Esophagus squamous epithelium (tissue), 5 donors: ENCODE results near the gene CXorf65. TPM values are rescaled to one million over a fixed set of nuclear protein-coding genes. Genes with fewer than 3 reads are reported as not detected.

Experiments
- DNase-seq: peaks from one replicate; lab custom pipeline; 2025; lab: John Stamatoyannopoulos, UW
- H3K27ac ChIP-seq, 4 donors: fragments of 200-600 bp; sonication (generic); one replicate each; pipeline ENCODE4 v1.5.1; 2016 to 2019; ENCODE audit warnings: mild to moderate bottlenecking in 1 of 4
- H3K27me3 ChIP-seq, 4 donors: fragments of 200-600 bp; sonication (generic); 1 replicate in 3 of 4; 2 replicates in 1 of 4; pipeline versions ENCODE4 v1.5.1 to v1.6.0; 2017 to 2021; ENCODE audit warnings: antibody characterized with exemption in 1 of 4
- H3K36me3 ChIP-seq, 3 donors: fragments of 200-600 bp; sonication (generic); one replicate each; pipeline ENCODE4 v1.5.1; 2016 to 2019
- H3K4me1 ChIP-seq, 3 donors: fragments of 200-600 bp; sonication (generic); one replicate each; pipeline ENCODE4 v1.5.1; 2017 to 2019
- H3K4me3 ChIP-seq, 4 donors: fragments of 200-600 bp; sonication (generic); 1 replicate in 3 of 4; 2 replicates in 1 of 4; pipeline ENCODE4 v1.5.1; 2016 to 2019; ENCODE audit warnings: mild to moderate bottlenecking in 2 of 4, moderate library complexity in 1 of 4
- H3K9me3 ChIP-seq, 3 donors: fragments of 200-600 bp; sonication (generic); one replicate each; pipeline ENCODE4 v1.5.1; 2016 to 2019
- POLR2A ChIP-seq, 4 donors: fragments of 450-650 bp; IDR thresholded peaks; one replicate each; pipeline ENCODE4 v1.6.1; 2017; ENCODE audit warnings: antibody characterized with exemption in 4 of 4, mild to moderate bottlenecking in 4 of 4, moderate library complexity in 3 of 4
- WGBS, 2 donors: methylation state at CpG; one replicate each; pipeline ENCODE4 v1.1.5; 2018; 5-methylcytosine and 5-hydroxymethylcytosine counted together
- intact Hi-C: fragments of 100-400 bp; cut with DNase I; formaldehyde crosslinking; loops from one replicate; pipeline ENCODE4 v1.15.0; 2022
- total RNA-seq, 4 donors: library from RNA; depleted of rRNA; stranded (reverse); fragments of >200 nt; gene quantifications; one replicate each; pipeline ENCODE4 v1.1.0, GENCODE V29; 2016
- TF ChIP-seq, protein P1 (sequence below), 6 experiments: fragments of 450-650 bp in 4 of 6; fragments of 200-600 bp in 2 of 6; sonication (generic) in 2 of 6; IDR thresholded peaks; one replicate each; pipeline ENCODE4 v1.5.1; 2016 to 2019; ENCODE audit warnings: antibody characterized with exemption in 6 of 6, mild to moderate bottlenecking in 4 of 6, moderate library complexity in 4 of 6
- donor health status: DM: yes; HTN: yes; CAD: no.

Gene CXorf65
- total RNA-seq, 4 donors from 2014 or later = not detected

DNA sequence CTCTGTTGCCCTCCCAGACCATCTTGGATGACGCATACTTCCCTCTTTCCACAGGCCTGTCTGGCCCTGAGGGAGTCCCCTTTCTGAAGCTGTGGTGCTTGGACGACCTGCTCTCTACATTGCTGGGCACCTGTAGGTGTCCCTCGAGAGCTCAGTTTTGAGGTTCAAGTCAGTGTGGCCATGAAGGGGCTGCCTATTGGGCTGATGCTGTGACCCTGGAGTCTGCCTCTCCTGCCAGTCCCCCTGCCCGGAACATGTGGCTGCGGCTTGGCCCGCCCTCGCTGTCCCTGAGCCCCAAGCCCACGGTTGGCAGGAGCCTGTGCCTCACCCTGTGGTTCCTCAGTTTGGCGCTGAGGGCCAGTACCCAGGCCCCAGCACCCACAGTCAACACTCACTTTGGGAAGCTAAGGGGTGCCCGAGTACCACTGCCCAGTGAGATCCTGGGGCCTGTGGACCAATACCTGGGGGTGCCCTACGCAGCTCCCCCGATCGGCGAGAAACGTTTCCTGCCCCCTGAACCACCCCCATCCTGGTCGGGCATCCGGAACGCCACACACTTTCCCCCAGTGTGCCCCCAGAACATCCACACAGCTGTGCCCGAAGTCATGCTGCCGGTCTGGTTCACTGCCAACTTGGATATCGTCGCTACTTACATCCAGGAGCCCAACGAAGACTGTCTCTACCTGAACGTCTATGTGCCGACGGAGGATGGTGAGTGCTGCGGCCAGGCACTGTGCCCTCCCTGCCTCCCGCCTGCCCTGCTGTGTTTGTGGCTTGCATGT, 41.1 kb upstream of the CXorf65 start:
- Histone ChIP-seq H3K27me3 (no peaks in the 10 kb centered on the region), H3K27ac (no peak overlapping the region), H3K9me3 (no peaks in the 10 kb centered on the region), H3K36me3 (peaks cover 0 to 6% (median 0%) of the 10 kb centered on the region in 3 donors), H3K4me3 (no peak overlapping the region), H3K4me1 (peaks cover 6 to 27% (median 12%) of the 10 kb centered on the region in 3 donors)
- TF ChIP-seq, protein P1, sequence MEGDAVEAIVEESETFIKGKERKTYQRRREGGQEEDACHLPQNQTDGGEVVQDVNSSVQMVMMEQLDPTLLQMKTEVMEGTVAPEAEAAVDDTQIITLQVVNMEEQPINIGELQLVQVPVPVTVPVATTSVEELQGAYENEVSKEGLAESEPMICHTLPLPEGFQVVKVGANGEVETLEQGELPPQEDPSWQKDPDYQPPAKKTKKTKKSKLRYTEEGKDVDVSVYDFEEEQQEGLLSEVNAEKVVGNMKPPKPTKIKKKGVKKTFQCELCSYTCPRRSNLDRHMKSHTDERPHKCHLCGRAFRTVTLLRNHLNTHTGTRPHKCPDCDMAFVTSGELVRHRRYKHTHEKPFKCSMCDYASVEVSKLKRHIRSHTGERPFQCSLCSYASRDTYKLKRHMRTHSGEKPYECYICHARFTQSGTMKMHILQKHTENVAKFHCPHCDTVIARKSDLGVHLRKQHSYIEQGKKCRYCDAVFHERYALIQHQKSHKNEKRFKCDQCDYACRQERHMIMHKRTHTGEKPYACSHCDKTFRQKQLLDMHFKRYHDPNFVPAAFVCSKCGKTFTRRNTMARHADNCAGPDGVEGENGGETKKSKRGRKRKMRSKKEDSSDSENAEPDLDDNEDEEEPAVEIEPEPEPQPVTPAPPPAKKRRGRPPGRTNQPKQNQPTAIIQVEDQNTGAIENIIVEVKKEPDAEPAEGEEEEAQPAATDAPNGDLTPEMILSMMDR (IDR thresholded peaks at IDR 0.05) = no peak
- no peak for TF ChIP-seq POLR2A (IDR thresholded peaks at IDR 0.05)
- intact Hi-C loops = no loop called here
- WGBS, 2 donors = 80 to 81% methylated on average over 2 to 15 of the region's 28 CpGs
- no peak for DNase-seq

DNA sequence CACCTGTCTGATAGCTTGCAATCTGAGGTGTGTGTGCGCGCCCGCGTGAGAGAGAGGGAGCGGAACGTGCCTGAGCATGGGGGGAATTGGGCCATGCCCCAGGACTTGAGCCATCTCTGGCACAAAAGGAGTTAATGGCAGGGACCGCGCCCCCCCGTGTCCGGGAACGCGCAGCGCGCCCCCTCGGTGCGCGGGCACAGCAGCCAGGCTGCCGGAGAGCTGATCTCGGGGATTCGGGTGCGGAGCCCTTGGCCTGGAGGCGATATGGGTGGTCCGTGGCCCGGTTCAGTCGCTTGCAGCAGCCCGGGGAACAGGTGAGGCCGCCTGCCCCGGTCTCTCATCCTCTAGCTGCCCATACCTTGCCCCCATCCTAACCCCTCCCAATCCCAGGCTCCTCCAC, 38.1 kb upstream of the CXorf65 start, which contains the start of gene NLGN3:
NLGN3 (plus strand) TSS at position 191 of the 400 bp plus-strand sequence. CDS start 2,909 bp downstream, outside the sequence.
- peaks cover 0 to 36% (median 0%) of the 10 kb centered on the region in 3 donors for H3K36me3 ChIP-seq
- no peaks in the 10 kb centered on the region for H3K9me3 ChIP-seq
- no peak for DNase-seq
- H3K4me3 ChIP-seq = peak within 1 kb of the TSS in 3 of 4 donors; percentile 16 to 54 (median 24)
- H3K27ac ChIP-seq = no peak within 1 kb of the TSS
- intact Hi-C loops = no loop called here
- no peaks in the 10 kb centered on the region for H3K27me3 ChIP-seq
- WGBS, 2 donors = 48% methylated on average over 14 of the region's 28 CpGs; no CpG with 5 or more reads in 1 of the 2 donors
- no peak for TF ChIP-seq POLR2A (IDR thresholded peaks at IDR 0.05)
- peaks cover 6 to 27% (median 12%) of the 10 kb centered on the region in 3 donors for H3K4me1 ChIP-seq

DNA sequence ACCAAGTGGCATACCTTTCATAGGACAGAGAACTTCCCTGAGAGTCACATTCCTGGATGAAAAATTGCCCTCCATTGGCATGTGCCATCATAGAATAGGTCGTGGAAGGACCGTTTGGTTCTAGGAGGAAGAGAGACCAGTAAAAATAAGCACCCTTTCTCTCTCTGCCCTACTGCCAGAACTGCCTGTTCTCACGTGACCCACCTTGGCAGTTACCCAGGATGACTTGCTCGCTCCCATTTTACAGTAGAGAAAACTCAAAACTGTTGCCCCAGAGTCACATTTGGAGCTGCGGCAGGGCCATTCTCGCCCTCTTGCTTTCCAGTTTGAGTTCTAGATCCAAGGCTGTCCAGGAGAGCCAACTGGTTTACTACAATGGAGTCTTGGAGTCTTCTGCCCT, 37.0 kb upstream of the CXorf65 start:
- Histone ChIP-seq H3K27ac (no peak overlapping the region), H3K36me3 (peaks cover 0 to 48% (median 0%) of the 10 kb centered on the region in 3 donors), H3K9me3 (no peaks in the 10 kb centered on the region), H3K4me1 (peaks cover 6 to 27% (median 12%) of the 10 kb centered on the region in 3 donors), H3K4me3 (no peak overlapping the region), H3K27me3 (no peaks in the 10 kb centered on the region)
- WGBS, 2 donors = 9 to 59% methylated on average over 4 of the region's 6 CpGs
- DNase-seq = no peak
- TF ChIP-seq, protein P1 (IDR thresholded peaks at IDR 0.05) = no peak
- TF ChIP-seq POLR2A (IDR thresholded peaks at IDR 0.05) = no peak
- intact Hi-C loops = no loop called here

DNA sequence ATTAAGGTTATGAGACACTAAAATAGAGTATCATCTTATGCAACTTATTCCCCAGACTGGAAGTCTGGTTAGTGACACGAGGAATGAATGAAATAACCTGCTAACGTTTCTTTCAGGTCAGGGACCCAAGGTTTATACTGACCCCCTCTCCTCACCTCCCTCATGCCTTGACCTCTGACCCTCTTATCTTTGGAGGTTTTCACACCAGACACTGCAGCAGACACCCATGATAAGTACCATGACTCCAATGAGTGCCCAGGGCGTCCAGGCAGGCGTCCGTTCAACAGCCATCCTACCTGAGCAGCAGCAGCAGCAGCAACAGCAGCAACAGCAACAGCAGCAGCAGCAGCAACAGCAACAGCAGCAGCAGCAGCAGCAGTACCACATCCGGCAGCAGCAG, 33.9 kb upstream of the CXorf65 start:
- intact Hi-C loops = no loop called here
- Histone ChIP-seq H3K4me1 (peaks cover 6 to 23% (median 9%) of the 10 kb centered on the region in 3 donors), H3K4me3 (no peak overlapping the region), H3K9me3 (no peaks in the 10 kb centered on the region), H3K27me3 (no peaks in the 10 kb centered on the region), H3K27ac (no peak overlapping the region), H3K36me3 (peaks cover 3 to 78% (median 9%) of the 10 kb centered on the region in 3 donors)
- DNase-seq = no peak
- TF ChIP-seq, protein P1 (IDR thresholded peaks at IDR 0.05) = no peak
- no peak for TF ChIP-seq POLR2A (IDR thresholded peaks at IDR 0.05)
- 47 to 60% methylated on average over 1 to 2 of the region's 6 CpGs for WGBS, 2 donors

DNA sequence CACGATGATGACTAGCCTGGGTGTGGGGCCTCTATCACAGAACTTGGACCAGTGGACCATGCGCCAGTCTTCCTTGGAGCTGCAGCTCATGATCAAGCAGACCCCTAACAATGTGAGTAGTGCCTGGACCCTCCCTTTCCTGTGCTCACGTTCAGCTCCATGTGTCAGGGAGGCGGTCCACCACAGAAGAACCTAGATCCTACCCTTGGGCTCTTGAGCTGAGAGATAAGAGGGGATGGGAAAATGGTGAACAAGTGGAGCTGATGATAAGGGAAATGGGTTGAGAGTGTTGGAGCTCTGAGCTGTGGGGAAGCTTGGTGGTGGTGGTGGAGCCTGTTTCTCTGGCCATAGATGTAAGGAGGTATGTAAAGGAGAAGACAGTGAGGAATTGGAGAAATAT, 25.0 kb upstream of the CXorf65 start:
- Histone ChIP-seq H3K27me3 (no peaks in the 10 kb centered on the region), H3K4me3 (no peak overlapping the region), H3K4me1 (no peaks in the 10 kb centered on the region), H3K27ac (no peak overlapping the region), H3K36me3 (peaks cover 0 to 100% (median 0%) of the 10 kb centered on the region in 3 donors), H3K9me3 (no peaks in the 10 kb centered on the region)
- TF ChIP-seq, protein P1 (IDR thresholded peaks at IDR 0.05) = no peak
- TF ChIP-seq POLR2A (IDR thresholded peaks at IDR 0.05) = no peak
- 85% methylated on average over 3 of the region's 4 CpGs; no CpG with 5 or more reads in 1 of the 2 donors for WGBS, 2 donors
- no peak for DNase-seq
- intact Hi-C loops = no loop called here
